Measurements from ENCODE around the gene PRSS36.

DNA sequence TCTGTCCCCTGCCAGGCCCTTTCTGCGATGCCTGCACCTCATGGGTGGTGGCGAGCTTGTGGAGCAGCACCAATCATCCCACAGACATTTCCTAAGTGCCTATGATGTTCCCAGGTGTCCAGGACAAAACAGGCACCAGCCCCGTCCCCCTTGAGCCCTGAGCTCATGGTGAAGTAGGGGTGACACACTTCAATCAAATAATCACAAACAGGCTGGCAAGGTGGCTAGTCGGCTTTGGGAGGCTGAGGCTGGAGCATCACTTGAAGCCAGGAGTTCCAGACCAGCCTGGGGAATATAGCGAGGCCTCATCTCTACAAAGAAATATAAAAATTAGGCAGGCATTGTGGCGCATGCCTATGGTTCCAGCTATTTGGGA is 13.6 kb downstream of the PRSS36 start:
- TF ChIP-seq, protein P1, sequence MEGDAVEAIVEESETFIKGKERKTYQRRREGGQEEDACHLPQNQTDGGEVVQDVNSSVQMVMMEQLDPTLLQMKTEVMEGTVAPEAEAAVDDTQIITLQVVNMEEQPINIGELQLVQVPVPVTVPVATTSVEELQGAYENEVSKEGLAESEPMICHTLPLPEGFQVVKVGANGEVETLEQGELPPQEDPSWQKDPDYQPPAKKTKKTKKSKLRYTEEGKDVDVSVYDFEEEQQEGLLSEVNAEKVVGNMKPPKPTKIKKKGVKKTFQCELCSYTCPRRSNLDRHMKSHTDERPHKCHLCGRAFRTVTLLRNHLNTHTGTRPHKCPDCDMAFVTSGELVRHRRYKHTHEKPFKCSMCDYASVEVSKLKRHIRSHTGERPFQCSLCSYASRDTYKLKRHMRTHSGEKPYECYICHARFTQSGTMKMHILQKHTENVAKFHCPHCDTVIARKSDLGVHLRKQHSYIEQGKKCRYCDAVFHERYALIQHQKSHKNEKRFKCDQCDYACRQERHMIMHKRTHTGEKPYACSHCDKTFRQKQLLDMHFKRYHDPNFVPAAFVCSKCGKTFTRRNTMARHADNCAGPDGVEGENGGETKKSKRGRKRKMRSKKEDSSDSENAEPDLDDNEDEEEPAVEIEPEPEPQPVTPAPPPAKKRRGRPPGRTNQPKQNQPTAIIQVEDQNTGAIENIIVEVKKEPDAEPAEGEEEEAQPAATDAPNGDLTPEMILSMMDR (conservative IDR thresholded peaks at IDR 0.05) = no peak
- TF ChIP-seq EZH2 (IDR thresholded peaks at IDR 0.05; ENCODE audit: low read depth) = no peak

Measured in PC-9 (cell line).